Muscle layer of duodenum (tissue), 2 donors: ENCODE results near the gene GNG13.

ENCODE experiments used
- H3K27ac ChIP-seq: one replicate; pipeline ENCODE4 v1.7.0; 2013; ENCODE audit warnings: mild to moderate bottlenecking, low read length
- H3K27me3 ChIP-seq: one replicate; pipeline ENCODE4 v1.7.0; 2013; ENCODE audit warnings: low read depth, mild to moderate bottlenecking, control low read depth, low read length
- H3K36me3 ChIP-seq, 2 donors: one replicate each; pipeline ENCODE4 v1.7.0; 2013; ENCODE audit warnings: low read length in 2 of 2, control low read depth in 1 of 2, mild to moderate bottlenecking in 1 of 2; ENCODE audit not compliant: insufficient read depth in 2 of 2, control insufficient read depth in 1 of 2
- H3K4me1 ChIP-seq, 2 donors: one replicate each; pipeline ENCODE4 v1.7.0; 2013; ENCODE audit warnings: low read length in 2 of 2, mild to moderate bottlenecking in 2 of 2, control low read depth in 1 of 2, moderate library complexity in 1 of 2; ENCODE audit not compliant: insufficient read depth in 2 of 2, control insufficient read depth in 1 of 2
- H3K4me3 ChIP-seq, 2 donors: one replicate each; pipeline ENCODE4 v1.7.0; 2013; ENCODE audit warnings: low read length in 2 of 2, low read depth in 1 of 2, mild to moderate bottlenecking in 1 of 2
- H3K9me3 ChIP-seq, 2 donors: one replicate each; pipeline ENCODE4 v1.7.0; 2013; ENCODE audit warnings: low read length in 2 of 2, control low read depth in 1 of 2, mild to moderate bottlenecking in 1 of 2; ENCODE audit not compliant: control insufficient read depth in 1 of 2
- donor health status: healthy.

Gene GNG13

GRCh38 chr16:797120-797420, 3.5 kb downstream of the GNG13 start:
- Histone ChIP-seq H3K9me3 (no peaks in the 10 kb centered on the region), H3K27ac (no peak overlapping the region), H3K27me3 (peaks cover 14% of the 10 kb centered on the region), H3K4me3 (no peak overlapping the region), H3K36me3 (no peaks in the 10 kb centered on the region), H3K4me1 (peaks cover 0 to 4% of the 10 kb centered on the region in 2 donors)

- H3K36me3 ChIP-seq, result no peaks in the 10 kb centered on the region
Measured at GRCh38 chr16:796296-797119, 4.0 kb downstream of the GNG13 start.

GRCh38 chr16:795580-796229, 4.8 kb downstream of the GNG13 start:
- peaks cover 0 to 5% of the 10 kb centered on the region in 2 donors for H3K36me3 ChIP-seq
- peaks cover 0 to 4% of the 10 kb centered on the region in 2 donors for H3K4me1 ChIP-seq
- H3K27ac ChIP-seq, result no peak overlapping the region
- H3K4me3 ChIP-seq, result no peak overlapping the region
- peaks cover 13% of the 10 kb centered on the region for H3K27me3 ChIP-seq
- no peaks in the 10 kb centered on the region for H3K9me3 ChIP-seq

More at GRCh38 chr16:796296-797119, 4.0 kb downstream of the GNG13 start:
- Histone ChIP-seq H3K27ac (no peak overlapping the region), H3K4me1 (peaks cover 0 to 4% of the 10 kb centered on the region in 2 donors), H3K4me3 (no peak overlapping the region), H3K9me3 (no peaks in the 10 kb centered on the region), H3K27me3 (peaks cover 14% of the 10 kb centered on the region)

GRCh38 chr16:794853-795466, 5.6 kb downstream of the GNG13 start:
- Histone ChIP-seq H3K27me3 (peaks cover 7% of the 10 kb centered on the region), H3K27ac (no peak overlapping the region), H3K4me1 (no peaks in the 10 kb centered on the region), H3K4me3 (no peak overlapping the region), H3K36me3 (peaks cover 0 to 6% of the 10 kb centered on the region in 2 donors), H3K9me3 (no peaks in the 10 kb centered on the region)

GRCh38 chr16:794091-794822, 6.3 kb downstream of the GNG13 start:
- Histone ChIP-seq H3K36me3 (peaks cover 0 to 6% of the 10 kb centered on the region in 2 donors), H3K27ac (no peak overlapping the region), H3K4me3 (no peak overlapping the region), H3K9me3 (no peaks in the 10 kb centered on the region), H3K4me1 (peaks cover 0 to 5% of the 10 kb centered on the region in 2 donors), H3K27me3 (peaks cover 5% of the 10 kb centered on the region)

GRCh38 chr16:793414-793813, 7.1 kb downstream of the GNG13 start:
- peaks cover 0 to 11% of the 10 kb centered on the region in 2 donors for H3K4me1 ChIP-seq
- no peaks in the 10 kb centered on the region for H3K27me3 ChIP-seq
- H3K4me3 ChIP-seq, result no peak overlapping the region
- no peaks in the 10 kb centered on the region for H3K9me3 ChIP-seq
- peaks cover 0 to 6% of the 10 kb centered on the region in 2 donors for H3K36me3 ChIP-seq
- no peak overlapping the region for H3K27ac ChIP-seq

GRCh38 chr16:792221-792995, 8.1 kb downstream of the GNG13 start:
- Histone ChIP-seq H3K36me3 (peaks cover 0 to 6% of the 10 kb centered on the region in 2 donors), H3K9me3 (no peaks in the 10 kb centered on the region), H3K27me3 (no peaks in the 10 kb centered on the region), H3K4me3 (no peak overlapping the region), H3K4me1 (peaks cover 0 to 15% of the 10 kb centered on the region in 2 donors), H3K27ac (no peak overlapping the region)

- Histone ChIP-seq H3K9me3 (no peaks in the 10 kb centered on the region), H3K27ac (no peak overlapping the region), H3K4me1 (peaks cover 0 to 22% of the 10 kb centered on the region in 2 donors), H3K27me3 (no peaks in the 10 kb centered on the region), H3K36me3 (peaks cover 0 to 8% of the 10 kb centered on the region in 2 donors), H3K4me3 (no peak overlapping the region)
Measured at GRCh38 chr16:791131-791530, 9.4 kb downstream of the GNG13 start.

GRCh38 chr16:790086-790485, 10.4 kb downstream of the GNG13 start:
- Histone ChIP-seq H3K4me3 (no peak overlapping the region), H3K27ac (no peak overlapping the region), H3K4me1 (peaks cover 0 to 22% of the 10 kb centered on the region in 2 donors), H3K27me3 (no peaks in the 10 kb centered on the region), H3K9me3 (no peaks in the 10 kb centered on the region), H3K36me3 (peaks cover 0 to 12% of the 10 kb centered on the region in 2 donors)

- Histone ChIP-seq H3K27me3 (no peaks in the 10 kb centered on the region), H3K36me3 (peaks cover 0 to 12% of the 10 kb centered on the region in 2 donors), H3K4me3 (peak overlapping the region; percentile 37 to 89), H3K27ac (no peak overlapping the region), H3K4me1 (peaks cover 0 to 22% of the 10 kb centered on the region in 2 donors), H3K9me3 (no peaks in the 10 kb centered on the region)
Measured at GRCh38 chr16:789191-789850, 11.2 kb downstream of the GNG13 start.
